CD8-positive, alpha-beta memory T cell (primary cell): ENCODE results near the gene JKAMP. TPM values are rescaled to one million over a fixed set of nuclear protein-coding genes. Genes with fewer than 3 reads are reported as not detected.

Experiments
- CTCF ChIA-PET: fragments of 350-600 bp; sonication (Branson Sonifier 250); formaldehyde crosslinking; loops from one replicate; lab custom pipeline; 2021; ENCODE audit warnings: antibody characterized with exemption; lab: Charles Lee
- POLR2A ChIA-PET: fragments of 350-600 bp; sonication (Branson Sonifier 250); formaldehyde crosslinking; loops from one replicate; lab custom pipeline; 2021; ENCODE audit warnings: antibody characterized with exemption; lab: Charles Lee
- DNase-seq, 5 donors: peaks; one replicate each; pipeline versions ENCODE4 v3.0.0 to v3.0.0-alpha.2; 2020 to 2022; ENCODE audit warnings: mixed read lengths in 1 of 5
- H3K27ac ChIP-seq: one replicate; pipeline ENCODE4 v1.7.0; 2013; ENCODE audit warnings: low read depth, mild to moderate bottlenecking, low read length, moderate library complexity
- H3K27me3 ChIP-seq: 2 replicates; pipeline ENCODE4 v1.7.0; 2013; ENCODE audit warnings: low read length, mild to moderate bottlenecking; ENCODE audit not compliant: insufficient read depth, poor library complexity, severe bottlenecking
- H3K36me3 ChIP-seq: 2 replicates; pipeline ENCODE4 v1.7.0; 2013; ENCODE audit warnings: mild to moderate bottlenecking, low read length, moderate library complexity; ENCODE audit not compliant: insufficient read depth
- H3K4me1 ChIP-seq: 2 replicates; pipeline ENCODE4 v1.7.0; 2013; ENCODE audit warnings: mild to moderate bottlenecking, low read length, moderate library complexity; ENCODE audit not compliant: insufficient read depth
- H3K4me3 ChIP-seq: 2 replicates; pipeline ENCODE4 v1.7.0; 2013; ENCODE audit warnings: mild to moderate bottlenecking, low read length
- H3K9me3 ChIP-seq: 2 replicates; pipeline ENCODE4 v1.7.0; 2013; ENCODE audit warnings: mild to moderate bottlenecking, low read length
- H3K27ac Mint-ChIP-seq, 8 donors: one replicate each; pipeline ENCODE4 v1.8.0; 2020 to 2021; ENCODE audit warnings: mixed read lengths in 8 of 8, mild to moderate bottlenecking in 6 of 8, inconsistent platforms in 3 of 8, moderate library complexity in 3 of 8
- H3K27me3 Mint-ChIP-seq, 2 donors: one replicate each; pipeline ENCODE4 v1.8.0; 2020 to 2021; ENCODE audit warnings: mixed read lengths in 2 of 2, mild to moderate bottlenecking in 1 of 2, moderate library complexity in 1 of 2
- H3K36me3 Mint-ChIP-seq, 3 donors: one replicate each; pipeline ENCODE4 v1.8.0; 2020 to 2021; ENCODE audit warnings: mixed read lengths in 3 of 3, inconsistent platforms in 1 of 3, mild to moderate bottlenecking in 1 of 3
- H3K4me1 Mint-ChIP-seq, 3 donors: one replicate each; pipeline ENCODE4 v1.8.0; 2020 to 2021; ENCODE audit warnings: mixed read lengths in 3 of 3, inconsistent platforms in 1 of 3, mild to moderate bottlenecking in 1 of 3
- H3K4me3 Mint-ChIP-seq, 7 donors: one replicate each; pipeline ENCODE4 v1.8.0; 2020 to 2021; ENCODE audit warnings: mixed read lengths in 7 of 7, mild to moderate bottlenecking in 6 of 7, moderate library complexity in 4 of 7, inconsistent platforms in 2 of 7
- H3K9me3 Mint-ChIP-seq, 5 donors: one replicate each; pipeline ENCODE4 v1.8.0; 2020 to 2022; ENCODE audit warnings: mixed read lengths in 5 of 5, mild to moderate bottlenecking in 3 of 5, moderate library complexity in 2 of 5, inconsistent platforms in 1 of 5
- polyA plus RNA-seq: library from polyadenylated mRNA; unstranded; fragments of 300-500 nt; fragmentation: Illumina TruSeq; gene quantifications from one replicate; pipeline ENCODE4 v1.2.3, GENCODE V29; 2021
- total RNA-seq, 2 experiments: library from RNA; stranded (reverse); gene quantifications; one replicate each; pipeline ENCODE4 v1.2.3, GENCODE V29; 2021

Gene JKAMP
- total and polyA plus RNA-seq, 3 experiments from 2014 or later = 22.3 to 57.0 (median 30.4) TPM

DNA sequence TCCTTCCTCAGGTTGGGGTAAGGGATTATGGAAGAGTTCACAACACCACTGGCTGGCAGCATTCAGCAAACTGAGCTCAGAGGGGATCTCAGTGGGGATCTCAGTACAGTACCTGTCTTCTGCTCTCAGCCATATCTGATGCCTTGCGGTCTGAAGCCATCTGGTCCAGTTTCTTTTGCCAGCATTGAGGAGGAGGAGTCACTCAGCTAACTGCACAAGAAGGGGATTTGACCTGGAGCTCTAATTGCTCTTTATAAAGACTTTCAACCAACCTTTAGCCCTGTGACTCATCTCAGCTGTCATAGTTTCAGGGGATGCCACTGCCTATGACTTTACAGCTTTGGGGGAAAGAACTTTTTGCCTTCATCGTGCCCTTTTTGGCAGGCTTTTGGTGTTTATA lies 44.9 kb downstream of the JKAMP start:
- Mint-ChIP-seq H3K4me1 (no peaks in the 10 kb centered on the region), H3K4me3 (no peak overlapping the region), H3K9me3 (peaks cover 4 to 16% (median 9%) of the 10 kb centered on the region in 5 donors), H3K36me3 (no peaks in the 10 kb centered on the region), H3K27me3 (peaks cover 9 to 18% of the 10 kb centered on the region in 2 donors), H3K27ac (no peak overlapping the region)
- Histone ChIP-seq H3K27me3 (no peaks in the 10 kb centered on the region), H3K27ac (no peak overlapping the region), H3K4me3 (no peak overlapping the region), H3K9me3 (no peaks in the 10 kb centered on the region), H3K36me3 (no peaks in the 10 kb centered on the region), H3K4me1 (no peaks in the 10 kb centered on the region)
- ChIA-PET POLR2A (no interaction called here), CTCF (no interaction called here)
- no peak for DNase-seq

GRCh38 chr14:59530349-59530748 lies 46.0 kb downstream of the JKAMP start:
- no peaks in the 10 kb centered on the region for H3K4me1 Mint-ChIP-seq
- no peak overlapping the region for H3K4me3 ChIP-seq
- CTCF ChIA-PET = no interaction called here
- H3K36me3 Mint-ChIP-seq = no peaks in the 10 kb centered on the region
- H3K27me3 Mint-ChIP-seq = peaks cover 11 to 22% of the 10 kb centered on the region in 2 donors
- no peaks in the 10 kb centered on the region for H3K4me1 ChIP-seq
- POLR2A ChIA-PET = no interaction called here
- H3K27ac ChIP-seq = no peak overlapping the region
- no peaks in the 10 kb centered on the region for H3K36me3 ChIP-seq
- DNase-seq = no peak
- H3K27ac Mint-ChIP-seq = no peak overlapping the region
- no peak overlapping the region for H3K4me3 Mint-ChIP-seq
- H3K27me3 ChIP-seq = no peaks in the 10 kb centered on the region
- no peaks in the 10 kb centered on the region for H3K9me3 ChIP-seq
- peaks cover 4 to 16% (median 9%) of the 10 kb centered on the region in 5 donors for H3K9me3 Mint-ChIP-seq

DNA sequence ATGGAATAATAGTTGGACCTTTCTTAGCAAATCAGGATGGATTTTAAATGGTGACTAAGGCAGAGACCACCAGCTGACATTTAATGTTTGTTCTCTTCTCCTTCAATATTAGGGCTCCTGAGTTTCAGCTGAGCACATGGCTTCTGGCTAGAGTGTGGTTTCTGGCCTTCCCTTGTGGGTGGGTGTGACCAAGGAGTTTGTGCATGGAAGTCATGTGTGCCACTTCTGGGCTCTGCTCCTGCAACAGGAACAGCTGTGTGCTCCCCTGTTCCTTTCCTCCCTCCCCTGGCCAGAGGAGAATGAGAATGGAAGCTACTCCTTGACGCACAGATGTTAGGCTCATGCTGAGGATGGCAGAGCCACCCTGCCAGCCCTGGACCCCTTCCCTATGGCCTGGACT lies 48.1 kb downstream of the JKAMP start:
- H3K36me3 ChIP-seq = no peaks in the 10 kb centered on the region
- Mint-ChIP-seq H3K4me3 (no peak overlapping the region), H3K4me1 (no peaks in the 10 kb centered on the region), H3K27ac (no peak overlapping the region), H3K9me3 (peaks cover 4 to 14% (median 9%) of the 10 kb centered on the region in 5 donors), H3K36me3 (no peaks in the 10 kb centered on the region), H3K27me3 (peaks cover 11 to 27% of the 10 kb centered on the region in 2 donors)
- DNase-seq = no peak
- POLR2A ChIA-PET = no interaction called here
- CTCF ChIA-PET = no interaction called here
- no peaks in the 10 kb centered on the region for H3K4me1 ChIP-seq
- H3K27ac ChIP-seq = no peak overlapping the region
- no peaks in the 10 kb centered on the region for H3K27me3 ChIP-seq
- no peaks in the 10 kb centered on the region for H3K9me3 ChIP-seq
- no peak overlapping the region for H3K4me3 ChIP-seq

GRCh38 chr14:59534361-59534987 lies 50.2 kb downstream of the JKAMP start:
- no peaks in the 10 kb centered on the region for H3K4me1 Mint-ChIP-seq
- no peak overlapping the region for H3K4me3 ChIP-seq
- ChIA-PET POLR2A (no interaction called here), CTCF (no interaction called here)
- peaks cover 7 to 31% of the 10 kb centered on the region in 2 donors for H3K27me3 Mint-ChIP-seq
- H3K36me3 ChIP-seq = no peaks in the 10 kb centered on the region
- H3K4me3 Mint-ChIP-seq = no peak overlapping the region
- no peaks in the 10 kb centered on the region for H3K9me3 ChIP-seq
- H3K27ac ChIP-seq = no peak overlapping the region
- H3K4me1 ChIP-seq = no peaks in the 10 kb centered on the region
- no peaks in the 10 kb centered on the region for H3K27me3 ChIP-seq
- H3K27ac Mint-ChIP-seq = no peak overlapping the region
- no peak for DNase-seq
- peaks cover 0 to 4% (median 0%) of the 10 kb centered on the region in 5 donors for H3K9me3 Mint-ChIP-seq
- H3K36me3 Mint-ChIP-seq = no peaks in the 10 kb centered on the region

GRCh38 chr14:59537476-59537875 lies 53.2 kb downstream of the JKAMP start:
- Mint-ChIP-seq H3K4me1 (no peaks in the 10 kb centered on the region), H3K27me3 (peaks cover 7 to 25% of the 10 kb centered on the region in 2 donors), H3K9me3 (no peaks in the 10 kb centered on the region), H3K27ac (no peak overlapping the region), H3K36me3 (no peaks in the 10 kb centered on the region), H3K4me3 (no peak overlapping the region)
- POLR2A ChIA-PET = no interaction called here
- H3K36me3 ChIP-seq = no peaks in the 10 kb centered on the region
- H3K4me3 ChIP-seq = no peak overlapping the region
- no peaks in the 10 kb centered on the region for H3K27me3 ChIP-seq
- DNase-seq = no peak
- CTCF ChIA-PET = no interaction called here
- no peak overlapping the region for H3K27ac ChIP-seq
- no peaks in the 10 kb centered on the region for H3K4me1 ChIP-seq
- no peaks in the 10 kb centered on the region for H3K9me3 ChIP-seq

GRCh38 chr14:59538936-59539335 lies 54.6 kb downstream of the JKAMP start:
- no peaks in the 10 kb centered on the region for H3K4me1 ChIP-seq
- DNase-seq = no peak
- POLR2A ChIA-PET = no interaction called here
- H3K4me3 ChIP-seq = no peak overlapping the region
- Mint-ChIP-seq H3K4me1 (no peaks in the 10 kb centered on the region), H3K4me3 (no peak overlapping the region), H3K9me3 (no peaks in the 10 kb centered on the region), H3K27ac (no peak overlapping the region), H3K36me3 (no peaks in the 10 kb centered on the region), H3K27me3 (peaks cover 11 to 28% of the 10 kb centered on the region in 2 donors)
- H3K36me3 ChIP-seq = no peaks in the 10 kb centered on the region
- H3K27ac ChIP-seq = no peak overlapping the region
- H3K27me3 ChIP-seq = no peaks in the 10 kb centered on the region
- CTCF ChIA-PET = no interaction called here
- no peaks in the 10 kb centered on the region for H3K9me3 ChIP-seq

- Histone ChIP-seq H3K9me3 (no peaks in the 10 kb centered on the region), H3K27me3 (no peaks in the 10 kb centered on the region), H3K36me3 (no peaks in the 10 kb centered on the region), H3K4me1 (no peaks in the 10 kb centered on the region), H3K27ac (no peak overlapping the region), H3K4me3 (no peak overlapping the region)
- ChIA-PET POLR2A (no interaction called here), CTCF (no interaction called here)
- Mint-ChIP-seq H3K27me3 (peaks cover 16 to 29% of the 10 kb centered on the region in 2 donors), H3K9me3 (no peaks in the 10 kb centered on the region), H3K4me1 (no peaks in the 10 kb centered on the region), H3K4me3 (no peak overlapping the region), H3K27ac (no peak overlapping the region), H3K36me3 (no peaks in the 10 kb centered on the region)
- no peak for DNase-seq
Observed at GRCh38 chr14:59540852-59541251, 56.5 kb downstream of the JKAMP start.

GRCh38 chr14:59541731-59542130 lies 57.4 kb downstream of the JKAMP start:
- Mint-ChIP-seq H3K36me3 (no peaks in the 10 kb centered on the region), H3K4me3 (no peak overlapping the region), H3K9me3 (no peaks in the 10 kb centered on the region), H3K27me3 (peaks cover 16 to 30% of the 10 kb centered on the region in 2 donors), H3K27ac (no peak overlapping the region), H3K4me1 (no peaks in the 10 kb centered on the region)
- Histone ChIP-seq H3K27me3 (no peaks in the 10 kb centered on the region), H3K27ac (no peak overlapping the region), H3K4me3 (no peak overlapping the region), H3K36me3 (no peaks in the 10 kb centered on the region), H3K4me1 (no peaks in the 10 kb centered on the region), H3K9me3 (no peaks in the 10 kb centered on the region)
- POLR2A ChIA-PET = no interaction called here
- CTCF ChIA-PET = no interaction called here
- no peak for DNase-seq
